GM12875 (cell line): Measurements from ENCODE around the gene ACCS.

ENCODE experiments used
- H3K4me3 ChIP-seq: one replicate; pipeline ENCODE4 v1.5.1; 2011; ENCODE audit warnings: low read depth, low read length, control low read depth
- TF ChIP-seq, protein P1 (sequence below): IDR thresholded peaks from 2 replicates; pipeline ENCODE4 v1.5.1; 2011; ENCODE audit warnings: low read depth, mild to moderate bottlenecking, control low read depth, inconsistent platforms, low read length, moderate library complexity, borderline replicate concordance; ENCODE audit not compliant: insufficient read depth

The ACCS gene

GRCh38 chr11:44030996-44031395 lies 35.1 kb upstream of the ACCS start:
- H3K4me3 ChIP-seq, result no peak overlapping the region
- TF ChIP-seq, protein P1, sequence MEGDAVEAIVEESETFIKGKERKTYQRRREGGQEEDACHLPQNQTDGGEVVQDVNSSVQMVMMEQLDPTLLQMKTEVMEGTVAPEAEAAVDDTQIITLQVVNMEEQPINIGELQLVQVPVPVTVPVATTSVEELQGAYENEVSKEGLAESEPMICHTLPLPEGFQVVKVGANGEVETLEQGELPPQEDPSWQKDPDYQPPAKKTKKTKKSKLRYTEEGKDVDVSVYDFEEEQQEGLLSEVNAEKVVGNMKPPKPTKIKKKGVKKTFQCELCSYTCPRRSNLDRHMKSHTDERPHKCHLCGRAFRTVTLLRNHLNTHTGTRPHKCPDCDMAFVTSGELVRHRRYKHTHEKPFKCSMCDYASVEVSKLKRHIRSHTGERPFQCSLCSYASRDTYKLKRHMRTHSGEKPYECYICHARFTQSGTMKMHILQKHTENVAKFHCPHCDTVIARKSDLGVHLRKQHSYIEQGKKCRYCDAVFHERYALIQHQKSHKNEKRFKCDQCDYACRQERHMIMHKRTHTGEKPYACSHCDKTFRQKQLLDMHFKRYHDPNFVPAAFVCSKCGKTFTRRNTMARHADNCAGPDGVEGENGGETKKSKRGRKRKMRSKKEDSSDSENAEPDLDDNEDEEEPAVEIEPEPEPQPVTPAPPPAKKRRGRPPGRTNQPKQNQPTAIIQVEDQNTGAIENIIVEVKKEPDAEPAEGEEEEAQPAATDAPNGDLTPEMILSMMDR, result no peak

- H3K4me3 ChIP-seq, result no peak overlapping the region
- TF ChIP-seq, protein P1, result no peak
Observed at GRCh38 chr11:44031549-44031948, 34.5 kb upstream of the ACCS start.

GRCh38 chr11:44032299-44033085 lies 33.6 kb upstream of the ACCS start:
- no peak overlapping the region for H3K4me3 ChIP-seq
- TF ChIP-seq, protein P1, result no peak

- TF ChIP-seq, protein P1, result no peak
- no peak overlapping the region for H3K4me3 ChIP-seq
Observed at GRCh38 chr11:44033411-44033850, 32.6 kb upstream of the ACCS start.

DNA sequence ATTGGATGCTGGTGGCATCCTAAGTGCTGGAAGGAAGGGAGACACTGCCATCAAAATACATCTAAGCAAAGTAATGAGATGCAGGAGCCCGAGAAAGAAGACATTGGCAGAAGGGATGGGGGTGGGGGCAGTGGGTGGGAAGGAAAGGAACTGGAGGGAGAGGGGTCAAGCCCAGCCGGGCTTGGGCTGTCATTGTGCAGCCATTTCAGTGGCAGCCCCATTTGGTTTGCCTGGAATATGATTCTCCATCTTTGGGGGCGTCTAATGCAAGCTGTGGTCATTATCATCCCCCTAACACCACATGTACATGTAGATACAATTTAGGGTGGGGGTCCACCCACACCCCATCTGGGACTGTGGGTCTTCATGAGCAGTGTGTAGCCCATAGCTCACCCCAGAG lies 32.2 kb upstream of the ACCS start:
- TF ChIP-seq, protein P1, result no peak
- no peak overlapping the region for H3K4me3 ChIP-seq

DNA sequence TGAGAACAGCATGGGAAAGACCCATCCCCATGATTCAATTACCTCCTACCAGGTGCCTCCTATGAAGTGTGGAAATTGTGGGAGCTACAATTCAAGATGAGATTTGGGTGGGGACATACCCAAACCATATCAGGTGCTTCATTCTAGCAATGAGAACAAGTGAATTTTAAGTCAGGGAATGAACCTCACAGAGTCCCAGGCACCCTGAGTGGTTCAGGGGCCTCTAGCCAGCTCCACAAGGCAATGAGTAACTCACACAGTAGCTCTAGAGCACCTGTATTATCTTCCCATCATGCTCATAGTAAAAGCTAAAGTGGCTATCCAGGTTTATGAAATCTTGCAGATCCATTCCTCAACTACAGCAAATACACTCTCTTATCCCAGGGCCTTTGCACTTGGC lies 31.4 kb upstream of the ACCS start:
- H3K4me3 ChIP-seq, result no peak overlapping the region
- TF ChIP-seq, protein P1, result no peak
